HG02943 (cell line): ENCODE results near the gene ANGPT4.
"Not testable (repeated sequence)": the region's sequence is repeated elsewhere in the genome, so short reads cannot be mapped to it uniquely, and the experiment has no call there.

ENCODE experiments used
- ATAC-seq: cut with Tn5 transposase; IDR thresholded peaks from one replicate; pipeline ENCODE4 v1.9.1; 2021; ENCODE audit warnings: mild to moderate bottlenecking, low read depth, moderate library complexity; ENCODE audit not compliant: unreplicated experiment

ANGPT4 gene

DNA sequence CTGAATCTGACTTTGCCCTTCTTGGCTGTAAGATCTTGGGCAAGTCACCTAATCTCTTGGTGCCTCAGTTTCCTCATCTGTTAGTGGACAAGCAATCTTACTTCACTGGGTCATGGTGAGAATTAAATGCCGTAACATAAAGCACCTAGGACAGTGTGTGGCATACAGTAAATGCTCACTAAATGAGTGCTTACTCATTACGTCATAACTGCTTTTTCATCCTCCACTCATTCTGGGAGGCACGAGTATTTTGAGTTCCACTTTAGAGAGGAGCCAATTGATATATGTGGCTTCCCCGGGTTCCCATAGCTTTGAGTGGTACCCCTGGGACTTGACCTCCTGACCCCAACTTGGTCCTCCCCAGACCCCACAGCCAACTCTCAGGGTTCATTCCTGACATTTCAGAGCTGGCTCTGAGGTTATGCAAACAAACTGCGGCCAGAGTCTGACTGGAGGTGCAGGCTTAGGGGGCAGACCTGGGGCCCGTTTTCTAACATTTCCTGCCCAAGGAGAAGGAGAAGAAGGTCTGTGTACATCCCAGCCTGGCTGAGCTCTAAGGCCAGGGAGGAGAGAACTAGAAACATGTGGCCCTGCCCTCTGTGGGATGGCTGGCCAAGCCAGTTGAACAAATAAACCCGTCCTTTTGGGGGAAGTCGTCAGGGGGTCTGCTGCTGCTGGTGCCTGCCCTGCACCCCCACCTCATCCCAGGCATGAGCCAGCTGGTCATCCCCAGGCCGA lies 5.8 kb downstream of the ANGPT4 start:
- ATAC-seq, result no peak

DNA sequence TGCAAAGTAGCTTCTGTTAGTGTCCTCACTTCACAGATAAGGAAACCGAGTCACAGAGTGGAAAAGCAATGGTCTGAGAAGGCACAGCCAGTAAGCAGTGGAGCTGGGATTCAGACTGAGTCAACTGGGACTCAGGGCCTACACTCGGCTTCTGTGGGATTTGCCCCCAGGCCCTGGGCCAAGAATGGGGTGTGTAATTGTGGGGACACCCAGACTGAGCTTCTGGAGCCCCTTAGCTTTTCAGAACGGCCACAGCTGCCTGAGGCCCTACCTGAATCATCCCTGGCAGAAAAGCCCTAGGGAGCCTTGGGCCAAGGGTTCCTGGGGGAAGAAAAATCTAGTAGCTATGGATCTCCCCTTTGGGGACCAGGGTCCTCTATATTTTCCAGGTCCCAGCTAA lies 6.5 kb downstream of the ANGPT4 start:
- ATAC-seq, result no peak

GRCh38 chr20:906703-907270 lies 9.3 kb downstream of the ANGPT4 start:
- ATAC-seq, result no peak

- no peak for ATAC-seq
These were observed 10.1 kb downstream of the ANGPT4 start for GRCh38 chr20:906001-906520.

DNA sequence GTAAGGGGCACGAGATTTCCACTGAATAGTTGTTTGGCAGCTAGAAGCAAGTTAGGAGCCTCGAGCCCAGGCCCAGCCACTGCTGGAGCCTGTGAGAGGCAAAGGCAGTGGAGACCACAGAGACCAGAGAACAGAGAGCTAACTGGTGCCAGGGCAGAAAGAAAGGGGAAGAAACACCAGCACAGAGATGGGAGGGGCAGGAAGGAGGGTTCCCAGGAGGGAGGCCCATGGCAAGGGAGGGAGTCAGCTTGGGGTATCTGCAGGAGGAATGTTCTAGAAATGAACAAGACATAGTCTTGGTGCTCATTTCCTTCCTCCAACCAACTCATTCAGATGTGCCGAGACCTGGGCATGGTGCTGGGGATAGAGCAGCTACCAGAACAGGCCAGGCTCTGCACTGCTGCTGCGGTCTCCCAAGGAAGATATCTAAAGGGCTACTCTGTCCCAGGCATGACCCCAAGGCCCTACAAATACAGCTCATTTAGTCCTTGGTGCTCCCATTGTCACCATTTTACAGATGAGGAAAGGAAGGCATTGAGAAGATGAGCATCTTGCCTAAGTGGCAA lies 10.7 kb downstream of the ANGPT4 start:
- no peak for ATAC-seq

DNA sequence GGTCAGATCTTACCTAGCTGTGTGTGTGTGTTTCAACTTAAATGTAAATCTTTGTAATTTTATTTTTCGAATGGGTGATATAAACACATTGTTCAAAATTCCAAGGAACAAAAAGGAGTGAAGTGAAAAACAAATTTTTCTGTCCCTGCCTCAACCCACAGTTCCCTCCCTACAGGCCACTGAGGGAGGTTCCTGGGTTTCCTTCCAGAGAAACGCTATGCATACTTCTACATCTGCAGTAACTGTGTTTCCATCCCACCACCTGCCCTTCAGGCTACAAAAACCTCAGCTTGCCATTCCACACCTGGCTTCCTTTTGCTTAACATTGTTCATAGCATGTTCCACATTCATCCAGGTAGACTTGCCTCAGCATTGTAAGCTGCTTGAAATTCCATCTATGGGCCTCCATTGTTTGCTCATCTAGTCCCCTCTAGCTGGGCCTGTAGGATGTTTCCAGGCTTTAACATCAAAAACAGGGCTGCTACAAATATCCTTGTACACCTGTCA lies 12.0 kb downstream of the ANGPT4 start:
- no peak for ATAC-seq

DNA sequence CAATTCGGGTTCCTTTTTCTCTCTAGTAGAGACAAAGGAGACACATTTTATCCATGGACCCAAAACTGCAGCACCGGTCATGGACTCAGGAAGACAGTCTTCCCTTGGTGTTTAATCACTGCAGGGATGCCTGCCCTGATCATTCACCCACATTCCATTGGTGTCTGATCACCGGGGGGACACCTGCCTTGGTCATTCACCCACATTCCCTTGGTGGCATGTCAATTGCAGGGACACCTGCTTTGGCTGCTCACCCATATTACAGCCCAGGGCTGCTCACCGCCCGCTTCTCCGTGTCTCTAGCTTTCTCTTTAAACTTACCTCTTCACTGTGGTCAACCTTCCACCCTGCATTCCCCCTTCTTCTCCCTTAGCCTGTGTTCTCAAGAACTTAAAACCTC lies 18.7 kb downstream of the ANGPT4 start:
- ATAC-seq, result not testable (repeated sequence)

GRCh38 chr20:896501-897025 lies 19.6 kb downstream of the ANGPT4 start:
- no peak for ATAC-seq

DNA sequence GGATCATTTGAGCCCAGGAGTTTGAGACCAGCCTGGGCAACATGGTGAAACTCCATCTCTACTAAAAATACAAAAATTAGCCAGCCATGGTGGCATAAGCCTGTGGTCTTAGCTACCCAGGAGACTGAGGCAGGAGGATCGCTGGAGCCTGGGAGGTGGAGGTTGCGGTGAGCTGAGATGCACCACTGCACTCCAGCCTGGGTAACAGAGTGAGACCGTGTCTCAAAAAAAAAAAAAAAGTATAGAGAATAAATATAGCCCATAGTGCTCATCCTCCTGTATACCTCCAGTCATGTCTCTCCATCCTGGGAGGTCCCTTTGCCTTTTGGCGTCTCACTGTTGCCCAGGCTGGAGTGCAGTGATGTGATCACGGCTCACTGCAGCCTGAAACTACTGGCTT lies 23.8 kb downstream of the ANGPT4 start:
- not testable (repeated sequence) for ATAC-seq

- ATAC-seq, result no peak
These were observed 24.4 kb downstream of the ANGPT4 start for GRCh38 chr20:891706-892080.

DNA sequence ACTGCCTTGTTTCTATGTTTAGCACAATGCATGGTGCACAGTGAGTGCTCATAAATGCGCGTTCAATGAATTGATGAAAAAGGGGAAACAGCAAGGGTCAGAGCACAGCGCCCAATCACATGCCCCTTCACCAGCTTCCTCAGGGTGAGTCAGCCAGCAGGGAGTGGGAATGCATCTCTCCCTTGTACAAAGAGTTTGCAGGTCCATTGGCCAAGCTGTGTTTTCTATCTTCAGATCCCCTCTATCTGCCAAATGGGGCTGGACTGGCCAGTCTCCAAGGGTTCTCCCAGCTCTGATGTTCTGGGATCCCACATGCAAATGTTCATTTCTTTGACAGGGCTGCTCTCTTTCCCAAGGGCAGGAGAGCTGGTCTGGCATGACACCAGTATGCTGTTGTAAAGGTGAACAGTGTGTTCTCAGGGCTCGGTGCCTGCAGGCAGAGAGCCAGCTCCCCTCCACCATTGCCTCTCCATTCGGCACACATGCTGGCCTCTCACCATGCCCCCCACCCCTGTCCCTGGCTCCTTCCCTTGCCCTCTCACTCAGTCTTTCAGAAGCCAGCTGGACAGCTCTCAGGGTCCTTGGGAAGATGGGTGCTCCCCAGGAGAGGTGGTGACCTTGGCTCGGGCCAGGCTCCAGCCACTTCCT lies 25.0 kb downstream of the ANGPT4 start:
- no peak for ATAC-seq

DNA sequence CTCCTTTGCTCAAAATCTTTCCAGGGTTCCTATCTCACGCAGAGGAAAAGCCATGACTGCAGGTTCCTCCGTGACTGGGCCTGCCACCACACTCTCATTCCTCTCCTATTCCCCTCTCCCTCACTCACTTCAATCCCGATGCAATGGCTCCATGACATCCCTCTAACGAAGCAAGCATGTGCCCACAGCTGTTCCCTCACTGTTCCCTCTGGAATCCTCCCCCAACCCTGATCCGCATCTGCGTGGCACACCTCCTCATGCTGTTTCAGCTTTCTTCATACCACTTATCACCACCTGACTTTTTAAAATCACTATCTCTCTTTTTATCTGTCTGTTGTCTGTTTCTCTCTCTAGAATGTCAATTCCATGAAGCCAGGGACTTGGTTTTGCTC lies 25.5 kb downstream of the ANGPT4 start:
- ATAC-seq, result no peak

GRCh38 chr20:889932-890463 lies 26.1 kb downstream of the ANGPT4 start:
- no peak for ATAC-seq

- ATAC-seq, result no peak
These were observed 27.0 kb downstream of the ANGPT4 start for GRCh38 chr20:889106-889505.

- no peak for ATAC-seq
These were observed 28.1 kb downstream of the ANGPT4 start for GRCh38 chr20:888057-888456.

GRCh38 chr20:887137-887536 lies 29.0 kb downstream of the ANGPT4 start:
- ATAC-seq, result no peak

GRCh38 chr20:884983-885952 lies 30.9 kb downstream of the ANGPT4 start:
- ATAC-seq, result no peak

DNA sequence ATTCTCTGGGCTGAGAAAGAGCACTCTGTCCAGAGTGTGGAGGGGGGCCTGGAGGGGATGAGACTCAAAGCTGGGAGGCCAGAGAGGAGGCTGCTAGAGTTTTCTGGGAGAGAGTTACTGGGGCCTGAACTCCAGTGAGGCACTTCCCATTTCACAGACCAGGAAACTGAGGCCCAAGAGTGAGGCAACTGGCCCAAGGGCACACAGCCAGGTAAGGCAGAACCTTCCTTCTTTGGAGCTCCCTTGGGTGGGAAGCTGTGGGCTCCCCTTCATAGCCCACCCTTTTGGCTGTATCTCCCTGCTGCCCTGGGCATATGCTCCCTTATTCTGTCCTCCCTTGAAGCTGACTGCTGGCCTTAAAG lies 34.4 kb downstream of the ANGPT4 start:
- no peak for ATAC-seq

DNA sequence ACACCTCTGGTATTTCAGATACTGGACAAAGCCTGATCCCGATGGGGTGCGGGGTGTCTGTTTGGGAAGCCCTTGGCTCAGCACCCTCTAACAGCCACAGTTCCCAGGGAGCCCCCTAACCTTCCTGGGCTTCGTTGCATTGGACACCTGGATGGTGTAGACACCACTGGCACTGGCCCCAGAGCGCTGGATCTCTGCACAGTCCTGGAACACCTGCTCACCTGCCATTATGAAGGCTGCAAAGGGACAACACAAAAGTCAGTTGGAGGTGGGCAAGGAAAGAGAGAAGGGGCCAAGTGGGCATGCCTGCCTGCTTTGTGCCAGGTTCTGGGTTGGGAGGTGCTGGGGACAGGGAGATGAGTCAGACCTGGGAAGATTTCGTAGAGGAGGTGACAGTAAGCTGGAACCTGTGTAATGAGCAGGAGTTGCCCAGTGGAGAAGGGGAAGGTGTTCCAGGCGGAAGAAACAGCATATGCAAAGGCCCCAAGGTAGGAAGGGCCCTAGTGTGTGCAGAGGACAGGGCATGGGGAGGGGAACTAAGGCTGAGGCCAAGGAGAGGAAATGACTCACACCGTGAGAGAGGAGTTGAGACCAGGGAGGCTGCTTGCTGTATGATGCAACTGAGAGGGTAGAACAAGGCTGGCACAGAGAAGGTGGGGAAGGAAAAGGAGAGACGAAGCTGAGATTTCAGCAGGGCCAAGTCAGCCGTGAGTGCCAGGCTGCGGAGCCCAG lies 34.9 kb downstream of the ANGPT4 start:
- ATAC-seq, result no peak
